GM18499 (cell line): ENCODE results near the gene ANKRD12.
"Not testable (repeated sequence)": the region's sequence is repeated elsewhere in the genome, so short reads cannot be mapped to it uniquely, and the experiment has no call there.

Experiments
- ATAC-seq: cut with Tn5 transposase; IDR thresholded peaks from one replicate; pipeline ENCODE4 v1.9.1; 2021; ENCODE audit warnings: moderate number of reproducible peaks; ENCODE audit not compliant: insufficient read depth, unreplicated experiment

Gene ANKRD12

DNA sequence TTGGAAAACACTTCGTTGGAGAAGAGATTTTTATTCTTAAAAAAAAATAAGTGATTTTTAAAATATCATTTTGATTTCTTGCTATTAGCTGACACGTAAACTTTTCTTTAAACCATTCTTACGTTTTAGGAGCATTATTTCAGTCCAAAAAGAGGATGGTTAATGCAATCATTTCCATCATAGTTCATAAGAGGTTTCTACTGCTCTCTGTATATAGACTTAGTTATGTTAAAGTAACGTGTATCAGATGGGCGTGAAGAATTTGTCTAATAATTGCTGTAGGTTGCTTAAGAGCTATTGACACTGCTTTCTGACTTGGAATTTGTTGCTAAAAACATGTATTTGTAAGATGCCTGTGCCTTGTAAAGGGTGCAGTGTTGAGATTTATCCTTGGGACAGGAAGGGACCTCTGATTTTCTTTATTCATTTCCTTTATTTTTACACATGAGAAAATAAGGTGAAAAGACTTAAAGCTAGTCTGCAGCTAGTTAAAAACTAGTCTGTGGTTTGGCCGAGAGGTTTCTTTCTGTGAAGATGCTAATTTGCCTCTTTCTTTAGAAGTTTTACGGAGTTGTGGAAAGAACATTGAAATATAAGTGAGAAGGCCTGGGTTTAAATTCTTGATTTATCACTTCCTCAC, 2.9 kb downstream of the ANKRD12 start:
- no peak for ATAC-seq

DNA sequence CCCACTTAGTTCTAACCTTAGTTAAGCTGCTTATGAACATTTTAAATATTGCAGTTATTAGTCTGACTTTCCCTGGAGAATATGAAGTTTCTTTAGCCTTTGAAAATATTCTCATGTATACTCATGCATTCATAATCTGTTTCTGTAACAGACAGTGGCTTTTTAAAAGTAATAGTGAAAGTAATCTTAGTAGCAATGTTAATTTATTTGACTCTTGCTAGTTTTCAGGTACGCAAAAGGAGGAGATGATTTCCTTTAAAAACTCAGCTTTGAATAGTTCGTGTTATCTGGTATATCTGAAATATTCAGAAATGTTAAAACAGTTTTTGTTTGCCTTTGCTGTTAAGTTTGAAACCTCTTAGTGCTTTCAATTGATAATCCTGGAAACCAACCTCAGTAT, 3.8 kb downstream of the ANKRD12 start:
- ATAC-seq: no peak

DNA sequence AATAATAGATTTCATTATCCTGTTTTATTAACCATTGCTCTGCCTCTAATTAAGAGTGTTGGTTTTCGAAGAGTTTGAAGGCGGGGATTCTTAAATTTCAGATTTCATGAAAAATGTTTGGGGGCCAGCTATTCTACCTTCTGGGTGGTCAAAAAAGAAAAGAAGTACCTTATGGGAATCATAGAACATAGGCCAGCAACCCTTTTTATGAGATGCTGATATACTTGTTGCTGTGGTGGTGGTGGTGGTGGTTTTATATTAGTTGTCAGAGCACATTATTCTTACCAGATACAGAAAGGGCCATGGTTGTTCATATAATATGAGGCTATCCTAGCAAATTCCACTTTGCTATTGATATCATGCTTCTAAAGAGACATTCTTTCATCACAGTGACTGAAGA, 4.4 kb downstream of the ANKRD12 start:
- no peak for ATAC-seq

GRCh38 chr18:9146224-9146623, 9.6 kb downstream of the ANKRD12 start:
- no peak for ATAC-seq

- no peak for ATAC-seq
These were observed 11.0 kb downstream of the ANKRD12 start for GRCh38 chr18:9147440-9148202.

DNA sequence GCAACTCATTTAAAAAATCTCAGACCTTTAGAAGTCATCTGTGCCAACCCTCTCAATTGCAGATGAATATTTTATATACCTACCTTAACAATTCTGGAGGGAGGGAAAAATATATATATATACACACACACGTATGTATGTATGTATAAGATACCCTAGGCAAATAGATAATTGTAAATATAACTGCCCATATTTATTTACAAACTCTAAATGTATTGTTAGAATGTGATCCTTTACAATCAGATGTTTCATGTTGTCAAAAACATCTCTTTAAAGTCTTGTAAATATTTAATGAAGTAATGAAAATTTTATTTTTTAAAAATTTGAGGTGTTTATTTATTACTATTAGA, 11.6 kb downstream of the ANKRD12 start:
- no peak for ATAC-seq

GRCh38 chr18:9150121-9150520, 13.5 kb downstream of the ANKRD12 start:
- no peak for ATAC-seq

- no peak for ATAC-seq
These were observed 16.7 kb downstream of the ANKRD12 start for GRCh38 chr18:9153256-9153655.

DNA sequence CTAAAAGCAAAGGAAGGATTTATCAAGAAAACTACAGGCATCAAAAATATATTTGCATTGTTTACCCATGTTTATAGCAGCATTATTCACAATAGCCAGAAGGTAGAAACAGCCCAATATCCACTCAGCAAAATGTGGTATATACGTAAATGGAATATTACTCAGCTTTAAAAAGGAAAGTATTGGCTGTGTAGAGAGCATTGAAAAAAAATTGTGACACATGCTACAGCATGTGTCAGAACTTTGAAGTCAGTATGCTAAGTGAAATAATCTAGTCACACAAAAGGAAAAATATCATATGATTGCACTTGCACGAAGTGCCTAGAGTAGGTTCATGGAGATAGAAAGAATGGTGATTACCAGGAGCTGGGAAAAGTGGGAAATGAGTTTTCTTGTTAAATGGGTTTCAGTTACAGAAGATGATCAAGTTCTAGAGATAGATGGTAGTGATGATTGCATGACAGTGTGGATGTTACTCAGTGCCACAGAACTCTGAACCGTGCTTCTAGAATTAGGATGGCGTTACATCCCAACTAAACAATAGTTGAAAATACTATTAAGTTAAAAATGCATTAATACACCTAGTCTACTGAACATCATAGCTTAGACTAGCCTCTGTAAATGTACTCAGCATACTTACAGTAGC, 20.1 kb downstream of the ANKRD12 start:
- ATAC-seq: no peak

DNA sequence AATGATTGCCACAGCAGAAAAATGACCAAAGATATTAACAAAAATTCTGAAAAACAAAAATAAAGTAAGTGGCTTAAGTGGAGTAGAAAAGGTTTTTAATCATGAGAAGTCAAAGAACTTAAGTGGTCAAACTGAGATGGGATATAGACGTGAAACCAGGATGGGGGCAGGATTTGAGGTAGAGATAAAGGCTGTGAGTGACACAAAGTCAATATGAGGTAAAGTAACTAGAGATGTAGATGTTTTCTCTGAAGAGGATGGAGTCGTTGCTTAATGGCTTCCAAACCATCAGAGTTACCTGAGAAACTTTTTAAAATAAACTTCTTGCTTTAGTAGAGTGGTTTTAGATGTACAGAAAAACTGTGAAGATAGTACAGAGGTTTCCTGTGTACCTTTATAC, 21.2 kb downstream of the ANKRD12 start:
- no peak for ATAC-seq

- ATAC-seq: no peak
These were observed 23.4 kb downstream of the ANKRD12 start for GRCh38 chr18:9160014-9160413.

DNA sequence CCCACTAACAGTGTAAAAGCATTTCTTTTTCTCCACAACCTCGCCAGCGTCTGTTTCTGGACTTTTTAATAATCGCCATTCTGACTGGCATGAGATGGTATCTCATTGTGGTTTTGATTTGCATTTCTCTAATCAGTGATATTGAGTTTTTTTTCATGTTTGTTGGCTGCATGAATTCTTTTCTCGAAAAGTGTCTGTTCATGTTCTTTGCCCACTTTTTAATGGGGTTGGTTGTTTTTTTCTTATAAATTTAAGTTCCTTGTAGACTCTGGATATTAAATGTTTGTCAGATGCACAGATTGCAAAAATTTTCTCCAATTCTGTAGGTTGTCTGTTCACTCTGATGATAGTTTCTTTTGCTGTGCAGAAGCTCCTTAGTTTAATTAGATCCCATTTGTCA, 26.1 kb downstream of the ANKRD12 start:
- ATAC-seq: not testable (repeated sequence)

DNA sequence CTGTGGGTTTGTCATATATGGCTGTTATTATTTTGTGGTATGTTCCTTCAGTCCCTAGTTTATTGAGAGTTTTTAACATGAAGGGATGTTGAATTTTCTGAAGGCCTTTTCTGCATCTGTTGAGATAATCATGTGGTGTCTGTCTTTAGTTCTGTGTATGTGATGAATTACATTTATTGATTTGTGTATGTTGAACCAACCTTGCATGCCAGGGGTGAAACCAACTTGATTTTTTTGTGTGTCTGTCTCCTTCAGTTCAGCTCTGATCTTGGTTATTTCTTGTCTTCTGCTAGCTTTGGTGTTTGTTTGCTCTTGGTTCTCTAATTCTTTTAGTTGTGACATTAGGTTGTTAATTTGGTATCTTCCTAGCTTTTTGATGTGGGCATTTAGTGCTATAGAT, 27.6 kb downstream of the ANKRD12 start:
- not testable (repeated sequence) for ATAC-seq

DNA sequence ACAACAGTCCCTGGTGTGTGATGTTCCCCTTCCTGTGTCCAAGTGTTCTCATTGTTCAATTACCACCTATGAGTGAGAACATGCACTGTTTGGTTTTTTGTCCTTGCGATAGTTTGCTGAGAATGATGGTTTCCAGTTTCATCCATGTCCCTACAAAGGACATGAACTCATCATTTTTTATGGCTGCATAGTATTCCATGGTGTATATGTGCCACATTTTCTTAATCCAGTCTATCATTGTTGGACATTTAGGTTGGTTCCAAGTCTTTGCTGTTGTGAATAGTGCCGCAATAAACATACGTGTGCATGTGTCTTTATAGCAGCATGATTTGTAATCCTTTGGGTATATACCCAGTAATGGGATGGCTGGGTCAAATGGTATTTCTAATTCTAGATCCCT, 29.3 kb downstream of the ANKRD12 start:
- ATAC-seq: not testable (repeated sequence)

- not testable (repeated sequence) for ATAC-seq
These were observed 32.9 kb downstream of the ANKRD12 start for GRCh38 chr18:9169515-9169914.

- ATAC-seq: not testable (repeated sequence)
These were observed 35.3 kb downstream of the ANKRD12 start for GRCh38 chr18:9171919-9172318.

DNA sequence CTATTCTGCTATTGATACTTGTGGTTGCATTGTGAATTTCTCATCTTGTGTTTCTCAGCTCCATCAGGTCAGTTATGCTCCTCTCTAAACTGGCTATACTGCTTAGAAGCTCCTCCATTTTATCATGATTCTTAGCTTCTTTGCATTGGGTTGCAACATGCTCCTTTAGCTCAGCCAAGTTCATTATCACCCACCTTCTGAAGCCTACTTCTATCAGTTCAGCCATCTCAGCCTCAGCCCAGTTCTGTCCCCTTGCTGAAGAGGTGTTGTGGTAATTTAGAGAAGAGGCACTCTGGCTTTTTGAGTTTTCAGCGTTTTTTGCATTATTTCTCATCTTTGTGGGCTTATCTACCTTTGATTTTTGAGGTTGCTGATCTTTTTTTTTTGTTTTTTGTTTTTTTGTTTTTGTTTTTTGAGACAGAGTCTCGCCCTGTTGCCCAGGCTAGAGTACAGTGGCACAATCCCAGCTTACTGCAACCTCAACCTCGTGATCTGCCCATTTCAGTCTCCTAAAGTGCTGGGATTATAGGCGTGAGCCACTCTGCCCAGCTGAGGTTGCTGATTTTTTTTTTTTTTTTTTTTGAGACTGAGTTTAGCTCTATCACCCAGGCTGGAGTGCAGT, 36.0 kb downstream of the ANKRD12 start:
- no peak for ATAC-seq

- peak; percentile 76 for ATAC-seq
These were observed 37.2 kb downstream of the ANKRD12 start for GRCh38 chr18:9173770-9174233.

DNA sequence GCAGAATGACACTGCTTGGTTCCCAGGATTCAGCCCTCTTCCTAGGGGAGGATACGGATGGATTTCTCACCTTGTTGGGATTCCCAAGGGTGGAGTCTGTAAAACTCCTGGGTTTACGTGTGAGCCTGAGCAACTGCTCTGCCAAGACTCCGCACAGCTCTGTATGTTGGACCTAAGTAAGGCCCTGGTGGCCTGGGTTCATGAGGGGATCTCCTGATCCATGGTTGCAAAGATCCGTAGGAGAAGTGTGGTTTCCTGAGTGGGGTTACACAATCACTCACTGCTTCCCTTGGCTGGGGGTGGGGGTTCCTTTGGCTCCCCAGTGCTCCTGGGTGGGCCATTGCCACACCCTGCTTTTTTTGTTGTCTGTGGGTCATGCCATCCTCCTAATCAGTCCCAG, 37.7 kb downstream of the ANKRD12 start:
- ATAC-seq: no peak

GRCh38 chr18:9175115-9175514, 38.5 kb downstream of the ANKRD12 start:
- ATAC-seq: no peak

DNA sequence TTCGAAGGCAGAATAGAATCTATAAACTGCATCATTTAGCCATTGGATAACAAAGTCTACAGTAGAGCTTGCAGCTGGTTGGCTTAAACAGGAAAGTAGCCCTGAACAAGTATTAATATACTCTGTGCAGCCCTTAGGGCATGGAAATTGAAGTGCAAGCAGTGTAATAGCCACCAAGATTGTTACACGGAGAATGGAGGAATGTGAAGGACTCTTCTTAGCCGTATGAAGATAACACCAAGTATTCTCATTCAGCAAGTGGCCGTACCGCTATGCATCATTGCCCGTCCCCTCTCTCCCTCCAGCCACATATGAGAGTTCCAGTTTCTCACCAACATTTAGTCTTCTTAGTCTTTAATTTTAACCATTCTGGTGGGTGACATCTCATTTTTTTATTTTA, 40.5 kb downstream of the ANKRD12 start:
- ATAC-seq: no peak
